Sigmoid colon (tissue), 7 donors: ENCODE measurements around the gene TMUB2. TPM values are rescaled to one million over a fixed set of nuclear protein-coding genes. Genes with fewer than 3 reads are reported as not detected.
"Not testable (repeated sequence)": the region's sequence is repeated elsewhere in the genome, so short reads cannot be mapped to it uniquely, and the experiment has no call there.

Source experiments
- DNase-seq: peaks from one replicate; pipeline ENCODE4 v3.0.0-alpha.2; 2019
- H3K27ac ChIP-seq, 4 donors: fragments of 200-600 bp; sonication (generic); one replicate each; pipeline ENCODE4 v1.5.1; 2016 to 2019; ENCODE audit warnings: mild to moderate bottlenecking in 1 of 4
- H3K27me3 ChIP-seq, 3 donors: fragments of 200-600 bp; sonication (generic); one replicate each; pipeline ENCODE4 v1.5.1; 2019; ENCODE audit warnings: mild to moderate bottlenecking in 1 of 3
- H3K36me3 ChIP-seq, 4 donors: fragments of 200-600 bp; sonication (generic); one replicate each; pipeline ENCODE4 v1.5.1; 2016 to 2019
- H3K4me1 ChIP-seq, 4 donors: fragments of 200-600 bp; sonication (generic); one replicate each; pipeline ENCODE4 v1.5.1; 2017 to 2019
- H3K4me3 ChIP-seq, 4 donors: fragments of 200-600 bp; sonication (generic); one replicate each; pipeline ENCODE4 v1.5.1; 2017 to 2019; ENCODE audit warnings: mild to moderate bottlenecking in 2 of 4, moderate library complexity in 1 of 4
- H3K9me3 ChIP-seq, 4 donors: fragments of 200-600 bp in 3 of 4; sonication (generic) in 3 of 4; one replicate each; pipeline versions ENCODE4 v1.5.1 to v1.6.1; 2013 to 2019
- EP300 ChIP-seq, 4 donors: sonication (generic); formaldehyde crosslinking; IDR thresholded peaks; one replicate each; pipeline ENCODE4 v1.6.1; 2017; ENCODE audit warnings: antibody characterized with exemption in 4 of 4
- POLR2A ChIP-seq, 2 donors: fragments of 450-650 bp; IDR thresholded peaks; one replicate each; pipeline ENCODE4 v1.6.1; 2016; ENCODE audit warnings: antibody characterized with exemption in 2 of 2, mild to moderate bottlenecking in 2 of 2, moderate library complexity in 2 of 2
- POLR2AphosphoS5 ChIP-seq, 4 donors: sonication (generic); formaldehyde crosslinking; IDR thresholded peaks; one replicate each; pipeline ENCODE4 v1.6.1; 2017; ENCODE audit warnings: antibody characterized with exemption in 4 of 4
- WGBS, 2 donors: extraction: QIAGEN DNeasy Blood & Tissue Kit; methylation state at CpG; one replicate each; pipeline ENCODE4 v1.1.7; 2013; 5-methylcytosine and 5-hydroxymethylcytosine counted together
- intact Hi-C: fragments of 100-400 bp; cut with DNase I; formaldehyde crosslinking; loops from one replicate; pipeline ENCODE4 v1.15.1; 2023
- polyA plus RNA-seq, 3 donors: library from polyadenylated mRNA; stranded (reverse); fragments of 200-250 nt; gene quantifications; one replicate each; pipeline ENCODE4 v1.2.3, GENCODE V29; 2013
- total RNA-seq, 4 donors: library from RNA; depleted of rRNA; stranded (reverse); fragments of >200 nt; gene quantifications; one replicate each; pipeline ENCODE4 v1.1.0, GENCODE V29; 2016
- TF ChIP-seq, protein P1 (sequence below), 4 experiments: fragments of 450-650 bp in 3 of 4; fragments of 200-600 bp in 1 of 4; IDR thresholded peaks; one replicate each; pipeline ENCODE4 v1.5.1; 2016 to 2019; ENCODE audit warnings: antibody characterized with exemption in 4 of 4, mild to moderate bottlenecking in 3 of 4, moderate library complexity in 2 of 4
- donor health status: healthy with polysubstance abuse.
- donor health status: Bipolar disorder and iron deficiency.
- donor health status: healthy.

TMUB2 gene
- total and polyA plus RNA-seq, 7 donors: 19.0 to 41.3 (median 28.8) TPM

DNA sequence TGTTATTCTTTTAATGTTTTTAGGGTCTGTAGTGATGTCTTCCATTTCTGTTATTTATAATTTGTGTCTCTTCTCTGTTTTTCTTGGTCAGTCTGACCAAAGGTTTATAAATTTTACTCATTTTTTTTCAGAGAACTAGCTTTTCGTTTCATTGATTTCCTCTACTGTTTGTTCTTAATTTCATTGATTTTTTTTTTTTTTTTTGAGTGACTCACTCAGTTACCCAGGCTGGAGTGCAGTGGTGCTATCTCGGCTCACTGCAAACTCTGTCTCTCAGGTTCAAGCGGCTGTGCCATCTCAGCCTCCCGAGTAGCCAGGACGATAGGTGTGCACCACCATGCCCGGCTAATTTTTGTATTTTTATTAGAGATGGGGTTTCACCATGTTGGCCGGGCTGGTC is 45.3 kb downstream of the TMUB2 start:
- intact Hi-C loops: no loop called here
- 90 to 91% methylated on average over 7 of the region's 7 CpGs for WGBS, 2 donors
- no peak overlapping the region for H3K27ac ChIP-seq
- no peaks in the 10 kb centered on the region for H3K27me3 ChIP-seq
- no peaks in the 10 kb centered on the region for H3K36me3 ChIP-seq
- no peak for DNase-seq
- TF ChIP-seq, protein P1, sequence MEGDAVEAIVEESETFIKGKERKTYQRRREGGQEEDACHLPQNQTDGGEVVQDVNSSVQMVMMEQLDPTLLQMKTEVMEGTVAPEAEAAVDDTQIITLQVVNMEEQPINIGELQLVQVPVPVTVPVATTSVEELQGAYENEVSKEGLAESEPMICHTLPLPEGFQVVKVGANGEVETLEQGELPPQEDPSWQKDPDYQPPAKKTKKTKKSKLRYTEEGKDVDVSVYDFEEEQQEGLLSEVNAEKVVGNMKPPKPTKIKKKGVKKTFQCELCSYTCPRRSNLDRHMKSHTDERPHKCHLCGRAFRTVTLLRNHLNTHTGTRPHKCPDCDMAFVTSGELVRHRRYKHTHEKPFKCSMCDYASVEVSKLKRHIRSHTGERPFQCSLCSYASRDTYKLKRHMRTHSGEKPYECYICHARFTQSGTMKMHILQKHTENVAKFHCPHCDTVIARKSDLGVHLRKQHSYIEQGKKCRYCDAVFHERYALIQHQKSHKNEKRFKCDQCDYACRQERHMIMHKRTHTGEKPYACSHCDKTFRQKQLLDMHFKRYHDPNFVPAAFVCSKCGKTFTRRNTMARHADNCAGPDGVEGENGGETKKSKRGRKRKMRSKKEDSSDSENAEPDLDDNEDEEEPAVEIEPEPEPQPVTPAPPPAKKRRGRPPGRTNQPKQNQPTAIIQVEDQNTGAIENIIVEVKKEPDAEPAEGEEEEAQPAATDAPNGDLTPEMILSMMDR (IDR thresholded peaks at IDR 0.05): no peak
- no peak for TF ChIP-seq POLR2A (IDR thresholded peaks at IDR 0.05)
- TF ChIP-seq POLR2AphosphoS5 (IDR thresholded peaks at IDR 0.05): no peak
- no peak for TF ChIP-seq EP300 (IDR thresholded peaks at IDR 0.05)
- H3K4me3 ChIP-seq: no peak overlapping the region
- H3K4me1 ChIP-seq: no peaks in the 10 kb centered on the region
- no peaks in the 10 kb centered on the region for H3K9me3 ChIP-seq

DNA sequence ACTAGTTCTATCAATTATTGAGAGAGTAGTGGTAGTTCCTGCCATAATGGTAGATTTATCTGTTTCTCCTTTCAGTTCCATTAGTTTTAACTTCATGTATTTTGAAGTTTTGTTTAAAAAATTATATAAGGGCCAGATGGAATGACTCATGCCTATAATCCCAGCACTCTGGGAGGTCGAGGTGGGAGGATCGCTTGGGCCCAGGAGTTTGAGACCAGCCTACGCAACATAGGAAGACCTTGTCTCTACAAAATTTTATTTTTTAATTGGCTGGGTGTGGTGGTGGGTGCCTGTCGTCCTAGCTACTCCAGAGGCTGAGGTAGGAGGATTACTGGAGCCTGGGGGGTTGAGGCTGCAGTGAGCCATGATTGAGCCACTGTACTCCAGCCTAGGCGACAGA is 46.8 kb downstream of the TMUB2 start:
- H3K27me3 ChIP-seq: no peaks in the 10 kb centered on the region
- no peak overlapping the region for H3K27ac ChIP-seq
- H3K4me3 ChIP-seq: no peak overlapping the region
- TF ChIP-seq, protein P1 (IDR thresholded peaks at IDR 0.05): no peak
- TF ChIP-seq POLR2A (IDR thresholded peaks at IDR 0.05): no peak
- no peak for TF ChIP-seq EP300 (IDR thresholded peaks at IDR 0.05)
- no peak for TF ChIP-seq POLR2AphosphoS5 (IDR thresholded peaks at IDR 0.05)
- WGBS, 2 donors: 64 to 81% methylated on average over 5 of the region's 5 CpGs
- H3K9me3 ChIP-seq: no peaks in the 10 kb centered on the region
- intact Hi-C loops: no loop called here
- DNase-seq: no peak
- no peaks in the 10 kb centered on the region for H3K36me3 ChIP-seq
- H3K4me1 ChIP-seq: no peaks in the 10 kb centered on the region

DNA sequence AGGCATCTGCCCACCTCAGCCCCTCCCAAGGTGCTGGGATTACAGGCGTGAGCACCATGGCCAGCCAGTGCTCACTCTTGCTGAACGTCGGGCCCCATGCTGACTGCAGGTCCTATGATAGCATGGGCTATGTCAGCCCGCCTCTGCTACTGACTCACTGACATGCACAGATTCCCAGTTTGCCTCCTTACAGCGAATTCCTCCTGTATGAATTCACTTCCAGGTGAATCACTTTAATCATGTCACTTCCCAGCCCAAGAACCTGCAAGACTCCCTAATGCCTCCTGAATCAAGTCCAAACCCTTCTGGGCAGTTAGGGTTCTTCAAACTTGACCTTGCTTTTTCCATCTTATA is 48.8 kb downstream of the TMUB2 start:
- H3K4me1 ChIP-seq: no peaks in the 10 kb centered on the region
- no peak overlapping the region for H3K4me3 ChIP-seq
- H3K27ac ChIP-seq: no peak overlapping the region
- no peaks in the 10 kb centered on the region for H3K27me3 ChIP-seq
- WGBS, 2 donors: 90 to 92% methylated on average over 5 of the region's 5 CpGs
- TF ChIP-seq EP300 (IDR thresholded peaks at IDR 0.05) (no peak), POLR2A (IDR thresholded peaks at IDR 0.05) (no peak), POLR2AphosphoS5 (IDR thresholded peaks at IDR 0.05) (no peak)
- TF ChIP-seq, protein P1 (IDR thresholded peaks at IDR 0.05): no peak
- no peak for DNase-seq
- no peaks in the 10 kb centered on the region for H3K9me3 ChIP-seq
- intact Hi-C loops: no loop called here
- no peaks in the 10 kb centered on the region for H3K36me3 ChIP-seq

DNA sequence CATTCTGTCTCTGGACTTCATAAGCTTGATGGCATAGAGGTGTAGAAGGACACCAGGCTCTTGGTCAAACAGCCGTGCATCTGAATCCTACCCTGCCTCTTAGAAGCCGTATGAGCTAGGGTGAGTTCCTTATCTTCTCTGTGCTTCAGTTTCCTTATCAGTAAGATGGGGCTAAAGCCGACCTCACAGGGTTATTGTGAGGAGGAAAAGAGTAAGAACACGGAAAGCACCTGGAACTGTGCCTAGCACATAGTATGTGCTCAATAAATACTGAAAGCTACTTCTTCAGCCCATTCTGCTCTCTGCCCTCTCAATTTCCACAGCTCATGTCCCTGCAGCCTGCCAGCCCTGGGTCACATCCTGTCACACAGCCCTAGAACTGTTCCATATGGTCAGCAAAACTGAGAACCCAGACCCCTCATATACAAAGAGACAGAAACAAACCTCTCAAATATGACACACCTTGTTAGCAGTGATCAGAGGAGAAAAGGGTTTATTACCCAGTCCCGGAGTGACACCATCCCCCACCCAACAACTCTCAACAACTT is 49.7 kb downstream of the TMUB2 start:
- intact Hi-C loops: no loop called here
- H3K36me3 ChIP-seq: no peaks in the 10 kb centered on the region
- H3K27me3 ChIP-seq: no peaks in the 10 kb centered on the region
- no peaks in the 10 kb centered on the region for H3K9me3 ChIP-seq
- H3K4me1 ChIP-seq: no peaks in the 10 kb centered on the region
- WGBS, 2 donors: 34 to 69% methylated on average over 5 of the region's 5 CpGs
- no peak overlapping the region for H3K4me3 ChIP-seq
- no peak for DNase-seq
- no peak for TF ChIP-seq POLR2A (IDR thresholded peaks at IDR 0.05)
- H3K27ac ChIP-seq: no peak overlapping the region

DNA sequence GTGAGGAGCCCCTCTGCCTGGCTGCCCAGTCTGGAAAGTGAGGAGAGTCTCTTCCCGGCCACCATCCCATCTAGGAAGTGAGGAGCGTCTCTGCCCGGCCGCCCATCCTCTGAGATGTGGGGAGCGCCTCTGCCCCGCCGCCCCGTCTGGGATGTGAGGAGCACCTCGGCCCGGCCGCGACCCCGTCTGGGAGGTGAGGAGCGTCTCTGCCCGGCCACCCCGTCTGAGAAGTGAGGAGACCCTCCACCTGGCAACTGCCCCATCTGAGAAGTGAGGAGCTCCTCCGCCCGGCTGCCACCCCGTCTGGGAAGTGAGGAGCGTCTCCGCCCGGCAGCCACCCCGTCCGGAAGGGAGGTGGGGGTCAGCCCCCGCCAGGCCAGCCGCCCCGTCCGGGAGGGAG is 51.1 kb downstream of the TMUB2 start:
- WGBS, 2 donors: 94 to 95% methylated on average over 27 to 28 of the region's 28 CpGs
- H3K4me3 ChIP-seq, DNase-seq, H3K27ac ChIP-seq, H3K4me1 ChIP-seq, H3K9me3 ChIP-seq, H3K36me3 ChIP-seq, H3K27me3 ChIP-seq, intact Hi-C loops: not testable (repeated sequence)

DNA sequence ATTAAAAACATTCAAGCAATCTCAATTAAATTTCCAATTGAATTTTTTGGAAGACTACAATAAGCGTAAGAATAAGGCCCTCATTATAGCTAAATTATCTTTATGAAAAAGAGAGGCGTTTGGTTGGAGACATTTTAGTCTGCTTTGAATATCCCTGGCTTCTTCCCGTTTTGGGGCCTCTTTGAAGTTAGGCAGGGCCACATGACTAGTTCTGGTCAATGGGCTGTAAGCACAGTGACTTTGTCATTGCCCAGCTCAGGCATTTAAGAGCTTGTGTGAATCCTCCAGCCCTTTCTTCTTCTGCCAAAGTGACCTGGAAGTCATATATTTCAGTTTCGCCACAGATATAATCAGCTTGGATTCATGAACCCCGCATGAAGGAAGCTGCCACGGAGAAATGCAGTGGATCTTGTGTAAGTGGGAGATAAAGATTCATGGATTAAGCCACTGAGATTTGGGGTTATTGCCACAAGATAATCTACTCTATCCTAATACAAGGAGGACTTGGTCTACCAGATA is 54.4 kb downstream of the TMUB2 start:
- WGBS, 2 donors: 73 to 74% methylated on average over 6 of the region's 6 CpGs
- no peak overlapping the region for H3K27ac ChIP-seq
- H3K4me3 ChIP-seq: no peak overlapping the region
- DNase-seq: no peak
- TF ChIP-seq POLR2AphosphoS5 (IDR thresholded peaks at IDR 0.05): no peak
- no peak for TF ChIP-seq POLR2A (IDR thresholded peaks at IDR 0.05)
- TF ChIP-seq, protein P1 (IDR thresholded peaks at IDR 0.05): no peak
- H3K36me3 ChIP-seq: no peaks in the 10 kb centered on the region
- no peaks in the 10 kb centered on the region for H3K9me3 ChIP-seq
- intact Hi-C loops: no loop called here
- H3K4me1 ChIP-seq: no peaks in the 10 kb centered on the region
- H3K27me3 ChIP-seq: no peaks in the 10 kb centered on the region
